ENCODE data around the gene MOK.

Gene MOK

DNA sequence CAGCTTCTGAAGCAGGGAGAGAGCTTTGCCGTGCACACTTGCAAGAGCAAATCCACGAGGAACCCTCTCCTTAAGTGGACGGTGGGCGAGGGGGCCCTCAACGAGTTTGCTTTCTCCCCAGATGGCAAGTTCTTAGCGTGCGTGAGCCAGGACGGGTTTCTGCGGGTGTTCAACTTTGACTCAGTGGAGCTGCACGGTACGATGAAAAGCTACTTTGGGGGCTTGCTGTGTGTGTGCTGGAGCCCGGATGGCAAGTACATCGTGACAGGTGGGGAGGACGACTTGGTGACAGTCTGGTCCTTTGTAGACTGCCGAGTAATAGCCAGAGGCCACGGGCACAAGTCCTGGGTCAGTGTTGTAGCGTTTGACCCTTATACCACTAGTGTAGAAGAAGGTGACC, 96.2 kb downstream of the MOK start:
- in situ Hi-C loops (cut with MboI; ENCODE audit: low sequenced_read_pairs): no loop called here

DNA sequence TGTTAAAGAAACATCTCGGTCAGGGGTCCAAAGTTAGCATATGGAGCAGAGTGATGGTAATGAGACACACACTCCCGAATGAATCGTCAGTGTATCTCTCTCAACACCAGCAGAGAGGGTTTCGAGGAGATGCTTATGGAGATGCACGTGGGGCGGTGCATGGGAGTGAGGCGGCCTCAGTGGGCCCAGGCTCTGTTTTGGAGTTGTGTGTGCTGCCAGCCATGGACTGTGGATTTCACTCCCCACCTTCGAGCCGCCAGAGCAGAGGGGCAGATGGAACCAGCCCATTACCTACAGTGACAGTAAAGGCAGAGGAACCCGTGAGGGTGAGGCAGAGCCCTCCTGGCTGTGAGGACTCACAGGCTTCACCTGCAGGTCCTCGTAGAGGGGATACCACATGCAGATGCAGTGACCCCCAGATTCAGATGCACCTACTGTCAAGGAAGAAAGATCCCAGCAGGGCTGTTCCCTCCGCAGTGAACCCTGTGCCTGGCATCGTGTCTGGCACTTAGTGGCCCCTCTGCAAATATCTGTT, 97.1 kb downstream of the MOK start:
- in situ Hi-C loops (cut with MboI; ENCODE audit: low sequenced_read_pairs): no loop called here

DNA sequence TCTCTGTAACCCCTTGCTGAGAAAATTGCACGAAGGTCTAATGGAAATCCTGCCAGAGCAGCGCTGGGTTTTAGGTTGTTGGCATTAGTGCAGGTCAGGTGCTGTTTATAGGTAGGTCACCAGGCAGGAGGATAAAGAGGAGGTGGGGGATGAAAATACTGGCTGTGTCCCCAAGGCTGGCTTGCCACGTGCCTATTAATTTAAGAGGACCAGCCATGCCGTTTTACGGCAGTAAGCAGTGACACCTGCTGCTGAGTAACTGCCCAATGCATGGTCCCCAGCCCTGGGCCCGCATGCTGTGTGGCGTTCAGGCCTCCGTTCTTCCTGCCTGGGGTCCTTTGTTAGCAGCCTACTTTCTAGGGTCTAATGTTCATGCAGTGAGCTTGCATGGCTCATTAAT, 98.0 kb downstream of the MOK start:
- in situ Hi-C loops (cut with MboI; ENCODE audit: low sequenced_read_pairs): no loop called here

DNA sequence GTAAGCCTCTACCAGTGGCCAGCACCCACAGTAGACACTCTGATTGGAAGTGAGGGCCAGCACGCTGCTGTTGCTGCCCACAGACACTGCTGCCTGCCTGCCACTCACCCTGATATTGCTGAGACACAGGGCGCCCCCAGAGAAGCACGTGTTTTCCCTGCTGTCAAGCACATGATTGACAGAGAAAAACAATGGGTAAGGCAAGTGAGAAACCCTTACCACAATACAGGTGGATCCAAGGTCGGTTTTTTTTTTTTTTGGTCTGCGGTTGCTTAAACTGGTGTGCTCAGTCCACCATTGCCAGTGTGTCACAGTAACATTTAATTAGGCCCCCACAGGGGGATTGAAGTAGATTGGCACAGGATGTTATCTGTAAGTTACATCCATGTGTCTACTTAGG, 99.4 kb downstream of the MOK start:
- in situ Hi-C loops (cut with MboI; ENCODE audit: low sequenced_read_pairs): no loop called here

DNA sequence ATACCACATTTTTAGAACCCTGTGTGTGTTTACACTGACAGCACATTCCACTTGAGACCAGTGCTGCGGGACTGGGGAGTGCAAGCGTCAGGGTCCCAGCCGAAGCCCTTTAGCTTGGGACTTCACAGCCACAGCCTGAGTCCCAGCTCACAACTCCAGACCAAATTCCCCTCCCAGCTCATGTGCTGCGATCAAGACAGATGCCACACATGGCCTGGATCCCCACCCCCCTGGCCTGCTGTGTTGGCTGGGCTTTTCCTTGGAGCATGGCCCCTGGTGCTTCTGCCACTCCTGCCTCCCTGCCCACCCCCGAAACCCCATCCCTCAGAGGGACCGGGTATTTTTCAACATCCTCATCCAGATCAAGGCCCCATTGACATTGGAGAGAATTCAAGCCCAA, 101.6 kb downstream of the MOK start:
- in situ Hi-C loops (cut with MboI; ENCODE audit: low sequenced_read_pairs): no loop called here

DNA sequence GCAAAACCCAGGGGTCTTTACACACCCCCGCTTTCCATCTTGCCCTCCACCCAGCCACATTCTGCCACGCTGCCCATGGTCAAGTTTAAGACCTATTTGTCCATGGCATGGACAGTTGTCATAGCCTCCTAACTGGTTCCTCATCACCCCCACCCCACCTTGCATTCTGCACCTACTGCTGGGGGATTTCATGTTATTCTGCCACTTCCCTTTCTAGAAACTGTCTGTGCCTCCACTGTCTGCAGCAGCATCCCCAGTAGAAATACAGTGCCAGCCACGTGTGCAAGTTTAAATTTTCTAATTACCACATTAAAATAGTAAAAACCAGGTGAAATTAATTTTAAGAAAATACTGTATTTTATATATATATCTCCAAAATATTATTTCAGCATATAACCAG, 102.0 kb downstream of the MOK start:
- in situ Hi-C loops (cut with MboI; ENCODE audit: low sequenced_read_pairs): no loop called here

DNA sequence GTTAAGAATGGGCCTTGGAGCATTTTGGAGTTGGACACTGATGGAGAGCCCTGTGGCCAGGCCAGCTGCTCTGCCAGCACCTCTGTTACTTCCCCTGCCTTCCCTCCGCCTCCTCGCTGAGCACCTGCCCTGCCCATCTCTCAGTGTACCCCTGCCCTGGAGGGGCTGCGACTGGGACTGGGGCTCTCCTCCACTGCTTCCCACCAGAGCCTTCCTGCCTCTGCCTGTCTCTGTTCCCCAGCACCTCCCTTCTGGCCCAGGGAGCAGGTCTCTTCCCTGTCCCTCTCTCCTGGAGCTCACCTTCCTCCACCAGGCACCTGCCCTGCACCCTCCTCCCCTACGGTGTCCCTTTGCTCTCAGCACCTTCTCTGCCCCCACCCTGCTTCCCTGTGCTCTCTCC, 103.2 kb downstream of the MOK start:
- in situ Hi-C loops (cut with MboI; ENCODE audit: low sequenced_read_pairs): no loop called here

DNA sequence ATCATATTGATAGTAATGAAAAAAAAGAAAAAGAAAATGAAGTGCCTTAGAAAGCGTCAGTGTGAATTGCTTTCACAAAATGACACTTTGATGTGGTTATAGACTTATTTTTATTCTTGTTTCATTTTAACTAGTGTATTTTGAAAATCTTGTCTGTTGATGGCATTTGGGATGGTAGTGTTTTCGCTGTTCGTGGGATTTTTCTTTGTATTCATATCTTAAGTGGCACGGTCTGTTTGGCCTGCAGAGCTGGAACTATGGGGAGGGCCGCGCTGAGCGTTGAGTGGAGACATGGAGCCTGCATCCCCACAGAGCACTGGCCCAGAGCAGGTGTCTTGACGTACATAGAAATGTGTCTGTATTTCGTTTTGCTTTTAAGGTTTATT, 103.6 kb downstream of the MOK start:
- in situ Hi-C loops (cut with MboI; ENCODE audit: low sequenced_read_pairs): no loop called here

DNA sequence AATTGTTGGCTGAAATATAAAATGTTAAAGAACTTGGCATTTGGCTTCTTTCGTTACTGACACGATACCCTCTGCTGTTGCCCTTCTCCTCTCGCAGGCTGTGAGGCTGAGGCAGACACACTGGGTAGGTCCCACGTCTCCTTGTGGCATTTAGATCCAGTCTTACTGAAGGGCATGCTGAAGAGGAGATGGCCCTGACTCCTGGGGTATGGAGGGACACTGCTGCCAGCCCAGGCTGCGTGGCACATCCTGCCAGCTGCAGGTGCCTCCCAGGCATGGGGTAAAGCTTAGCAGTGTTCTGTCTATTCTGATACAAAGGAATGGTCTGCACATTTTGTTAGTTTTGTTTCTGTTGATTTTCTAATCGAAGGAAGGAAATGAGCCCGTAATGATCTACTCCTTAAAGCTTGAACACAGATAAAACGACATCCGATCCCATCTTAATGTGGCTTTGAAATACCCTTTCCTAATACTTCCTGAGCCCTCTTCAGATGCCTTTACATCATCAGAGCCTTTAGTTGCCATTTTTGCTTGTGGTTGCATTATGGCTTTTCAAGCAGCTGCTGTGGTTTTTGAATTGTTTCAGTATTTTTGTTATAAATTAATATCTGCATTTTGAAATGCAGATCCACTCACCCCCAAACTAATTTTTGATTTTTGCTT, 104.1 kb downstream of the MOK start:
- in situ Hi-C loops (cut with MboI; ENCODE audit: low sequenced_read_pairs): no loop called here

DNA sequence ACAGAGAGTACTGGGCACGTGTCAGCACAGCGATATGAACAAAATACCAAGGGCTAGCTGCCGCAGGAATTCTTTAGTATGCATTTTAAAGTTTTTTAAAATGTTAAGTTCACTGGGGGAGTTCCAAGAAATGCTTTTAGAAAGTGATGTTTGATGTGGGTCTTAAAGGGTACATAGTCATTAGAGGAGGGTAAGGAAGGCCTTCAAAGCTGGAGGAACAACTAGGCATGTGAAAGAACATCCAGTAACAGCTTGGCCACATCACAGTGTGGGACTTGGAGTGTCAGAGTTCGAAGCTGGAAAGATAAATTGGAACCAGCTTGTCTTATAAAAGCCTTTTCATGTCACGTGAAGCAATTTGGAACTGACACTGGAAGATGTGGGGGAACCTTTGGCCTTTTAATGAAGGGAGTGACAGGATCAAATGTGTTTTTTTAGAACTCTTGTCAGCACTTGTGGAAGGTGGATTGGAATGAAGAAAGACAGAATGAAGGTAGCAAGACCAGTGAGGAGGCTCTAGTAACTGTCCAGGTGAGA, 107.6 kb downstream of the MOK start:
- in situ Hi-C loops (cut with MboI; ENCODE audit: low sequenced_read_pairs): no loop called here

DNA sequence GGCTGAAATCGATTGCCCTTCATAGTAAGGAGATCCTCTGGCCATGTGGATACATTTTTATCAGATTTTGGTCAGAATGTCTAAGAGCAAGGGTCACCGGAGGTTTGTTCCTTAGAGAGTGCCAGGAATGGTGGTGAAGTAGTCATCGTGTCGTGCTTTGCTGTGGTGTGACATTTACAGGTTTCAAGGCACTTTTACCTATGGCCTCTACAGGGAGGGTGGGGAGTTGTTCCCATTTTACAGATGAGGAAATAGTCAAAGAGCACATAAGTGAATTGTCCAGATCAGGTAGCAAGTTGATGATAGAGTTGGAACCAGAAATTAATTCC, 108.1 kb downstream of the MOK start:
- in situ Hi-C loops (cut with MboI; ENCODE audit: low sequenced_read_pairs): no loop called here

DNA sequence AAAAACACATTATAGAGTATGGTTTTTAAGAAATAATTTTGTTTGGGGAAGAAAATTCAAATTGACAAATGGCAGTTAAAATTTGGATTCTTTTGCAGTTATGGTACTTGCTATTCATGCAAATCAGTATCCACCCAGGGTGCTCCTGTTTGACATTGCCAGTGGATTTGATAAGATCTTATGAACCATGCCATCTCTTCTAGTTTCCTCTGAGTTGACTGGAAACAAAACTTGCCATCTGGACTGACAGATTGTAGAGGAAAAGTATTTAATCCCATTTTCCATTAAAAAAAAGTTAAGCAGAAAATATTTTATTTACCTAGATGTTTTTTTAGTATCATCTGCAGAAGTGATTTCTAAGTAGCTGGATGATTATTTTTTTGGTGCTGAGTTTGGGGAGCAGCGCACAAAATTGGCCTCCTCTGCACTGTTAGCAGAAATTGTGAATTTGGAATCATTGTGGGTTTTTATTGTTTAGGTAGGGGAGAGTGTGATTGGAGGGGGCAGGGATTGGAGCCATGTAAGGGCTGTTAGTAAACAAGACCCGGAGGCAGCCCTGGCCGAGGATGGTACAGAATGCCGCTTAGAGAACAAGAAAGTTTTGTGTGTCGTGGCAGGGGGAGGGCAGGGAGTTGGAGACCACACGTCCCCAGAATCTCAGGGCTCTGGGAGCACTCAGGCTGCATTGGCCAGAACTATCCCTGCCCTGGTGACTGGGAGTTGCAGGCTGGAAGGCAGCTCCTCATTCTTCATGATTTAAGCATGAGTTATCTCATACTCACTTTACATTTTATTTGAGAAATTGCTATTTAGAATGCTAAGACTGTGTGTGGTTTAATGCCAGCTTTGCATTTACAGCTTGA, 108.7 kb downstream of the MOK start:
- in situ Hi-C loops (cut with MboI; ENCODE audit: low sequenced_read_pairs): no loop called here

DNA sequence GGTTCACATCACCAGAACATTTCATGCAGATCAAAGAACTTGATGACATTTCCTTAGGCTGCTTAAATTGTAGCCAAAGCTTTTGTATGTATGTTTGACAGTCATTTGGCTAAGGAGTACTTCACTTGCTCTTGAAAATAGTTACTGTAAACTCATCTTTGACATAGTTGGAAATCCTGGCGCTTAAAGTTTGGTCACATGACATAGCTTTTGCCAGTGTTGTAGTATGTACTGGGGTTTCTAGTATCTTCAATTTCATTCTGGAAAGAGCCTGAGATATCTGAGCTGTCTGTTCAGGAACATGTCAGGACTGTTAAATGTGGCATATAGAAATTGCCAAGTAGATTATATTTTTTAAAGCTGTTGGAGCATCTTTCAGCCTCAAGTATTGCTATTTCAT, 109.5 kb downstream of the MOK start:
- in situ Hi-C loops (cut with MboI; ENCODE audit: low sequenced_read_pairs): no loop called here

DNA sequence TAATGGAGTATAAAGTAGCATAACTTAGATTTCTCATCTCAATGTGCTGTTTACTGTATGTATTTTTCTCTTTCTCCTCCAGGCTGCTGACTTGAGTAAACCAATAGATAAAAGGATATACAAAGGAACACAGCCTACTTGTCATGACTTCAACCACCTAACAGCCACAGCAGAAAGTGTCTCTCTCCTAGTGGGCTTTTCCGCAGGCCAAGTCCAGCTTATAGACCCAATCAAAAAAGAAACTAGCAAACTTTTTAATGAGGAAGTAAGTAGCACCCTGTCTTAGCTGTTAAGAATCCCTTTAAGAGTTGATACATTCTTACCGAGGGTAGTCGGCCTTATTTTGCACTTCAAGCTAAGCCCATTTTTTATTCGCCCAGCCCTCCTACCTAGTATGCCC, 110.1 kb downstream of the MOK start:
- in situ Hi-C loops (cut with MboI; ENCODE audit: low sequenced_read_pairs): no loop called here

DNA sequence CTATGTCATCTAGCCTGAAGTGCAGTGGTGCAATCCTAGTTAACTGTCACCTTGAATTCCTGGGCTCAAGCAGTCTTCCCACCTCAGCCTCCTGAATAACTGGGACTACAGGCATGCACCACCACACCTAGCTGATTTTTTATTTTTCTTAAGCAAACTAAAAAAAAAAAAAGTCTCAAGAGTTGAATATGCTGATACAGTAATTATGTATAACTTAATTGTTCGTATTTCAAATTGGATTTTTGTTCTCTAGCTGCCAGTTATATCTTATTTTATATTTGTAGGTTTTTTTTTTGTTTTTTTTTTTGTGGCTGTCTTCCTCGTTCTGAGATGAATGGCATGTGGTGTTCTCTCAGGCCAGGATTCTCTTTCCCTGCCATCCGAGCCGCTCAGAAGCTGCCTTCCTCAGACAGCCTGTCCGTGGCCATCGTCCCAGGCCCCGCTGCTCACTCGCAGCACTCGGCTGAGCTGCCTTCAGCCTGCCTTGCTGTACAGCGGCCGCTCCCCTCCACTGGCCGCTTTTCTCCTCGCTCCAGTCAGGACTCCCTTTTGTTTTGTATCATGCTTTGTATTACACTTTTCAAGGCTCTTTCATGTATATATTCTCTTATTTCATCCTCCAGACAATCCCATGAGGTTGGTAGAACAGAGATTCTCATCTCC, 112.0 kb downstream of the MOK start:
- in situ Hi-C loops (cut with MboI; ENCODE audit: low sequenced_read_pairs): no loop called here

DNA sequence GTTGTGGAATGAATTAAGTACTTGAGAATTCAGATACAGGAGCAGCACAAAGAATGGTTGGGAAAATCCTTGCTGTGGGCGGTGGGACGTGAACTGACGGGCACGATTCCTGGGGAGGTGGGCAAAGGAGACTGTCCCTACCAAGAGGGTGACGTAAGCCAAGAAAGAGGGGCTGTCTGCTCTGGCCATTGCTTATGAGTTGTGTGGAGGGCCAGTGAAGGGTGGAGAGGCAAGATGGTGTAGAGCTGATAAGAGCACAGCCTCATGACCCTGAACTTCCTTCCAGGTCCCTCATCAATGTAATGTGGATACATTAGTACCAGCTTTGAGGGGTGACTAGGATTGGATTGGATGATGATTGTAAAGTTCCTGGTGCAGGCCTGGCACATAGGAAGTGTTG, 115.1 kb downstream of the MOK start:
- in situ Hi-C loops (cut with MboI; ENCODE audit: low sequenced_read_pairs): no loop called here

DNA sequence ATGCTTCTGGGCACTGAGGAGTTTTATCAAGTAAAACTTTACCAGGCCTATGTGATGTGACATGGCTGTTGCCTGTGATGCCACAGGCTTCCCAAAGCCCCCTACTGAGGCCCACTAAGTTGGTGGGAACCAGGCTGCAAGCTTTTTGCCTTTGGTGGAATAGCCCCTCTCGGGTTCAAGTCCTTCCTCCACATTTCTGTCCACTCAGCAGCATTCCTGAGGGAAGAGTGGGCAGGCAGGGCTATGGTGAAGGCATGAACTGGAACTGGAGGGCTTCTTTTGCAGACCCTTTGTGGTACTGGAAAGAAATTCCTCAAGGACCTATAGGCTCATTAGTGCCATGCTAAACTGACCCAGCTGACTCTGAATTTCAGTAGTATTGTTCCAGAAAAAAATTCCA, 116.8 kb downstream of the MOK start:
- in situ Hi-C loops (cut with MboI; ENCODE audit: low sequenced_read_pairs): no loop called here

DNA sequence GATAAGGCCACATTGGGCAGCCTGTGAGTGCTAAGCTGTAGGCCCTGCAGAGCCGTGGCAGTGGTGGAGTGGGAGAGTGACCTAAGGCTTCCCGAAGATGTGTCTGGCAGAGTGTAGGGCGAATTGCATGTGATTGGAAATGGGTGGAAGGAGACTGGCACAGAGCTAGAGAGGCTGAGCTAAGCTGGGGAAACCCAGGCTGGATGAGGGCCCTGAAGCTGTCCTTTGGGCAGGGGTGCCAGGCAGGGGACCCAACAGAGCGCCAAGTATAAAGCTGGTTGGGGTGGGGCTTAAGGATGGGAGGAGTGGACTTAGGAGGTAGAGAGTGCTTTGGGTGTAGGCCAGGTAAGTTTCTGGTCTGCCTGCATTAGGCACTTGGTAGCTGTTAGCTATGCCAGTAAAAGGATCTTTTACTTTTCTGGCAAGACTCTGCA, 117.4 kb downstream of the MOK start:
- in situ Hi-C loops (cut with MboI; ENCODE audit: low sequenced_read_pairs): no loop called here

DNA sequence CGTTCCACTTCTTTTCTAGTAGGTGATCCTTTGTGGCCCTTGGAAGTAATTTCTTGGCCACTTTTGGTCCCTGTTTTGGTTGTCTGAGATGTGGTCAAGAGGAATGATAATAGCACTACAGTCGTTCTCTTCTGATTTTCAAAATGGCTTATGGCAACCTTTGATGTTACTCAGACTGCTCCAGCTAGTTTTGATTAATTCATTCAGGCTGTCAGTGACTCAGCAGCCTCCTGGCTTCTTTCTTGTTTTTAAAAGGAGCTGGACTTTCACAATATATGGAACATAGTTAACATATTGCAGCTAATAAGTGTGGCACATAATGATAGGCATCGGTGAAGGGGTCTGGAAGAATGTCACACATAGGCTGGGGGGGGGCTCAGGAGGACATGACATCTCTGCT, 117.9 kb downstream of the MOK start:
- in situ Hi-C loops (cut with MboI; ENCODE audit: low sequenced_read_pairs): no loop called here

DNA sequence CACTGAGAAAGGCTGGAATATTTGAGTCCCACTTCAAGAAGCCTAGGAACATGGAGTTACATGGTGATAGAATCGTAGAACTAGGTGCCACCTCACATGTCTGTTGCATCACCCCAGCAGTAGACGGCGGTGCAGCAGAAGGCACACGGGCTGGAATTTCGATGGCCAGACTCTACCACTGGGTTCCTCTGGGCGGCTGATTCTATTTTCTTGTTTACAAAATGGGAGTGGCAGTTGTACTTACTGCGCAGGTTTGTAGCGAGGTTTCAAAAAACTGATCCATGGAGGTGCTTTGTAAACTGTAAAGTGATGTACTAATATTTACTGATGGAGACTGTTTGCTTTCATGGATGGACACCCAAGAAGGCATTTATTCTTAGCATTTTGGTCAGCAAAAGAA, 119.6 kb downstream of the MOK start:
- in situ Hi-C loops (cut with MboI; ENCODE audit: low sequenced_read_pairs): no loop called here

DNA sequence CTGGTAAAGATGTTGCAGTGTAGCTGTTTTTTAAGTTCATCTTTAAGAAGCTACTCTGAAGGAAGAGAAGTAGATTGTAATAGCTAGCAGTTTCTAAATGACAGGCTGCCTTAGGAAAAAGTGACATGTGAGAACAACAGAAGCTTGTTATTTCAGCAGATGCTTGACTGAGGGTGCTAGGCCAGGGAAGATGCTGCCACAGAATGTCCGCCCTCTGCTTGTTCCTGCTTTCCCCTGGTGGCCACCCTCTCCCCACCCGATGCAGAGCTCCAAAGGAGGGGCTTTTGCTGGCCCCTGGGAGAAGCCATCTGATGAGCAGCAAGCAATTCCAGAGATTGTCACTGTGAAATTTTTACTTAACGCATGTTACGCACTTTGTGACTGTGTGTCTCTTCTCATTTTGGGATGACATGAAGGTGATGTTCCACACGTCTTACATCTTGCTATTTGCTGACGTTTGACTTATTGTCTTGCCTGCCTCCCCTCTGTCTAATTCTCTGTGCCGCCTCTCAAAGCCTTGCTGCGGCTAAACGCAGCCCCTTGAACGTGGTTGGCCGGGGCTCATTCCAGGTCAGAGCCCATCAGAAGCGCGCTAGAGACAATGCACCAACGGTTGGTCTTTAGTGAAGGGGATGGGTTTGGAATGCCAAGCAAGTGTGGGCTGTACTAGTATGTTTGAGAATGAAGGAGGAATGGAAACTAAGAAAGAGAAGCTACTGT, 120.5 kb downstream of the MOK start:
- in situ Hi-C loops (cut with MboI; ENCODE audit: low sequenced_read_pairs): no loop called here
